ENCODE results near the gene STRIP2. TPM values are rescaled to one million over a fixed set of nuclear protein-coding genes. Genes with fewer than 3 reads are reported as not detected.

STRIP2 gene
- polyA plus RNA-seq, 1 donor (not counting 4 experiments of a cell fraction or from before 2014, with no cell fraction given) = 12.5 TPM

- DNase-seq (ENCODE audit: low read depth, low spot score) (no peak), FAIRE-seq (no peak)
- no peak overlapping the region for H3K4me3 ChIP-seq (ENCODE audit: control insufficient read depth in 2 of 3, extremely low read depth in 1 of 3, insufficient read depth in 2 of 3, low read depth in 1 of 3, low read length in 3 of 3)
- no peak overlapping the region for H3K27ac ChIP-seq (ENCODE audit: control insufficient read depth, insufficient read depth, low read length)
- H3K4me2 ChIP-seq (ENCODE audit: control insufficient read depth, extremely low read depth, insufficient read depth, low read depth, low read length) = no peak overlapping the region
- no peaks in the 10 kb centered on the region for H3K9me1 ChIP-seq (ENCODE audit: control insufficient read depth, extremely low read depth, insufficient read depth, low read length)
- H3K27me3 ChIP-seq (ENCODE audit: control insufficient read depth, extremely low read depth, insufficient read depth, low read length) = no peaks in the 10 kb centered on the region
- TF ChIP-seq CTCF (optimal IDR thresholded peaks at IDR 0.05 in 1 of 3, IDR thresholded peaks at IDR 0.05 in 1 of 3, conservative IDR thresholded peaks at IDR 0.05 in 1 of 3; ENCODE audit: extremely low read depth in 1 of 3, insufficient read depth in 2 of 3, low read length in 3 of 3) = no peak
- no peak for TF ChIP-seq EZH2 (IDR thresholded peaks at IDR 0.05; ENCODE audit: low read length)
- no peaks in the 10 kb centered on the region for H3K9me3 ChIP-seq (ENCODE audit: control insufficient read depth, low read depth, low read length)
- no peaks in the 10 kb centered on the region for H3K79me2 ChIP-seq (ENCODE audit: control insufficient read depth, insufficient read depth, low read length)
- dilution Hi-C loops (cut with MboI; ENCODE audit: extremely low pct_ligation_motif_present, low sequenced_read_pairs) = no loop called here
- H3K9ac ChIP-seq (ENCODE audit: control insufficient read depth, extremely low read depth, insufficient read depth, low read length) = no peak overlapping the region
- H2AFZ ChIP-seq (ENCODE audit: control insufficient read depth, low read length) = no peak overlapping the region
- H3K36me3 ChIP-seq (ENCODE audit: control insufficient read depth in 2 of 2, extremely low read depth in 1 of 2, insufficient read depth in 2 of 2, low read length in 2 of 2) = peaks cover 7 to 8% of the 10 kb centered on the region in 2 experiments
- no peaks in the 10 kb centered on the region for H3K4me1 ChIP-seq (ENCODE audit: control insufficient read depth, extremely low read depth, insufficient read depth, low read length)
- H4K20me1 ChIP-seq (ENCODE audit: control insufficient read depth, extremely low read depth, insufficient read depth, low read length) = no peaks in the 10 kb centered on the region
These were observed 46.7 kb upstream of the STRIP2 start for GRCh38 chr7:129387537-129387936.

DNA sequence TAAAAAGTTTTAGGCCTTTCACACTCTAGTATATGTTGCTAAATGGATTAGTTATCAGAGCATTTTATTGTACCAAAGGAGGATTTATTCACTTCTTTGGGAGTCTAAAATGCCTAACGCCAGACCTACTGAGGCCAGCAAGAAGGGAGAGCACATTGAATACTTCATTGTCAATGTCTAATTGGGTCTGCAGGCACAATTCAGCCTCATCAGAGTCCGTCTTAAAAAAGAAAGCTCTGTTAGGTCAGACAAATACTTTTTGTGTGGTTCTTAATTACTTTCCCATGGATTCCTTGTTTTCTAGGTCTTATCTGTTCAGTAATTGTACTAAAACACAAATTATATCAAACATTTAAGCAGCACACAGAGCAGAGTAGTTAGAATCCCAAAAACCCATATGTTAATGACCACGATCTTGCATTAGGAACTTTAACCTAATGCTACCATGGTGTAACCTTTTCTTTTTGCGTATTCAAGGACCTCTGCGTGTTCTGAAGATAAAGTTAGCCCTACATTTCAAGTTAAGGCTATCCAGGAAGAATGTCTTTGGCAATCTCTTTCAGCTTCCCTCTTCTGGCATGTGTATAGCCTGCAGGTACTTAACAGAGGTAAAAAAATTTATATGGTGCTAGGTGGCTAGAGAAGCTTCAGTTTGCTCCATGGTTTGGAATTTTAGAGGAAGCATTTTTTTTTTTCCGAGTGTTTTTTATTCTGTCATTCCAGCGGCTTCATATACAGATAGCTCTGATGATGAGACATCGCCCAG is 45.7 kb upstream of the STRIP2 start:
- Histone ChIP-seq H3K4me2 (ENCODE audit: control insufficient read depth, extremely low read depth, insufficient read depth, low read depth, low read length) (no peak overlapping the region), H3K79me2 (ENCODE audit: control insufficient read depth, insufficient read depth, low read length) (no peaks in the 10 kb centered on the region), H4K20me1 (ENCODE audit: control insufficient read depth, extremely low read depth, insufficient read depth, low read length) (no peaks in the 10 kb centered on the region), H3K9me1 (ENCODE audit: control insufficient read depth, extremely low read depth, insufficient read depth, low read length) (no peaks in the 10 kb centered on the region), H2AFZ (ENCODE audit: control insufficient read depth, low read length) (no peak overlapping the region), H3K27ac (ENCODE audit: control insufficient read depth, insufficient read depth, low read length) (no peak overlapping the region), H3K4me1 (ENCODE audit: control insufficient read depth, extremely low read depth, insufficient read depth, low read length) (no peaks in the 10 kb centered on the region), H3K4me3 (ENCODE audit: control insufficient read depth in 2 of 3, extremely low read depth in 1 of 3, insufficient read depth in 2 of 3, low read depth in 1 of 3, low read length in 3 of 3) (no peak overlapping the region), H3K27me3 (ENCODE audit: control insufficient read depth, extremely low read depth, insufficient read depth, low read length) (no peaks in the 10 kb centered on the region), H3K9me3 (ENCODE audit: control insufficient read depth, low read depth, low read length) (no peaks in the 10 kb centered on the region), H3K9ac (ENCODE audit: control insufficient read depth, extremely low read depth, insufficient read depth, low read length) (no peak overlapping the region), H3K36me3 (ENCODE audit: control insufficient read depth in 2 of 2, extremely low read depth in 1 of 2, insufficient read depth in 2 of 2, low read length in 2 of 2) (peaks cover 4 to 8% of the 10 kb centered on the region in 2 experiments)
- TF ChIP-seq CTCF (optimal IDR thresholded peaks at IDR 0.05 in 1 of 3, IDR thresholded peaks at IDR 0.05 in 1 of 3, conservative IDR thresholded peaks at IDR 0.05 in 1 of 3; ENCODE audit: extremely low read depth in 1 of 3, insufficient read depth in 2 of 3, low read length in 3 of 3) = no peak
- FAIRE-seq (no peak), DNase-seq (ENCODE audit: low read depth, low spot score) (no peak)
- dilution Hi-C loops (cut with MboI; ENCODE audit: extremely low pct_ligation_motif_present, low sequenced_read_pairs) = no loop called here
